ENCODE measurements around the gene AGAP3.

- TF ChIP-seq EZH2 (IDR thresholded peaks at IDR 0.05; ENCODE audit: insufficient read depth, low read length) = no peak
- no peak for TF ChIP-seq CTCF (IDR thresholded peaks at IDR 0.05; ENCODE audit: insufficient read depth, low read depth, low read length)
These were observed 34.6 kb downstream of the AGAP3 start for GRCh38 chr7:151120896-151121295.

All from astrocyte (in vitro differentiated cells and primary cell).